GM12874 (cell line): Measurements from ENCODE around the gene ZYG11A.

ENCODE experiments used
- CTCF ChIP-seq: IDR thresholded peaks from 2 replicates; pipeline ENCODE4 v1.5.1; 2011; ENCODE audit warnings: low read depth, mild to moderate bottlenecking, control low read depth, low read length, moderate library complexity; ENCODE audit not compliant: insufficient read depth

Gene ZYG11A

GRCh38 chr1:52926864-52927211 is 84.3 kb downstream of the ZYG11A start:
- TF ChIP-seq CTCF = no peak

- TF ChIP-seq CTCF = no peak
Measured at GRCh38 chr1:52927212-52928014, 84.9 kb downstream of the ZYG11A start, which contains the start of gene SCP2. Gene SCP2, plus strand, starts transcription at chr1:52927276. Its CDS starts 121 bp downstream, at chr1:52927397.

GRCh38 chr1:52928015-52928404 is 85.5 kb downstream of the ZYG11A start:
- no peak for TF ChIP-seq CTCF

- no peak for TF ChIP-seq CTCF
Measured at GRCh38 chr1:52929019-52929418, 86.5 kb downstream of the ZYG11A start.

- no peak for TF ChIP-seq CTCF
Measured at GRCh38 chr1:52937433-52938182, 95.0 kb downstream of the ZYG11A start.

- no peak for TF ChIP-seq CTCF
Measured at GRCh38 chr1:52938183-52938451, 95.6 kb downstream of the ZYG11A start.

- no peak for TF ChIP-seq CTCF
Measured at GRCh38 chr1:52943876-52944416, 101.4 kb downstream of the ZYG11A start.
